IMR-90 (cell line): ENCODE measurements around the gene ETF1.

ENCODE experiments used
- BHLHE40 ChIP-seq: fragments of 150-350 bp; IDR thresholded peaks from 2 replicates; pipeline ENCODE4 v1.6.1; 2016; ENCODE audit warnings: mild to moderate bottlenecking, low read depth, low read length
- CEBPB ChIP-seq: IDR thresholded peaks from 2 replicates; pipeline ENCODE4 v1.6.1; 2012; ENCODE audit warnings: low read depth, low read length, improper control_type of control experiment
- CTCF ChIP-seq: conservative IDR thresholded peaks from 2 replicates; pipeline ENCODE4 v1.5.1; 2012; ENCODE audit warnings: mild to moderate bottlenecking, low read depth, low read length, improper control_type of control experiment
- MAFK ChIP-seq: IDR thresholded peaks from 2 replicates; pipeline ENCODE4 v1.6.1; 2012; ENCODE audit warnings: low read depth, low read length, improper control_type of control experiment
- MAZ ChIP-seq: IDR thresholded peaks from 2 replicates; pipeline ENCODE4 v1.6.1; 2012; ENCODE audit warnings: low read depth, mild to moderate bottlenecking, low read length, improper control_type of control experiment, moderate library complexity, borderline replicate concordance
- MXI1 ChIP-seq: IDR thresholded peaks from 2 replicates; pipeline ENCODE4 v1.6.1; 2012; ENCODE audit warnings: low read depth, mild to moderate bottlenecking, low read length, moderate library complexity, borderline replicate concordance
- NFE2L2 ChIP-seq: fragments of 150-350 bp; IDR thresholded peaks from 2 replicates; pipeline ENCODE4 v1.6.1; 2016; ENCODE audit warnings: low read depth, mild to moderate bottlenecking, low read length
- POLR2A ChIP-seq: IDR thresholded peaks from 2 replicates; pipeline ENCODE4 v1.6.1; 2012; ENCODE audit warnings: mild to moderate bottlenecking, low read depth, low read length
- RAD21 ChIP-seq: IDR thresholded peaks from 2 replicates; pipeline ENCODE4 v1.6.1; 2012; ENCODE audit warnings: low read length, improper control_type of control experiment
- RCOR1 ChIP-seq: IDR thresholded peaks from 2 replicates; pipeline ENCODE4 v1.6.1; 2012; ENCODE audit warnings: mild to moderate bottlenecking, low read length, improper control_type of control experiment; ENCODE audit not compliant: insufficient replicate concordance
- SMC3 ChIP-seq: fragments of 150-350 bp; IDR thresholded peaks from 2 replicates; pipeline ENCODE4 v1.6.1; 2016; ENCODE audit warnings: low read depth, mild to moderate bottlenecking, antibody characterized with exemption, low read length, moderate library complexity

DNA sequence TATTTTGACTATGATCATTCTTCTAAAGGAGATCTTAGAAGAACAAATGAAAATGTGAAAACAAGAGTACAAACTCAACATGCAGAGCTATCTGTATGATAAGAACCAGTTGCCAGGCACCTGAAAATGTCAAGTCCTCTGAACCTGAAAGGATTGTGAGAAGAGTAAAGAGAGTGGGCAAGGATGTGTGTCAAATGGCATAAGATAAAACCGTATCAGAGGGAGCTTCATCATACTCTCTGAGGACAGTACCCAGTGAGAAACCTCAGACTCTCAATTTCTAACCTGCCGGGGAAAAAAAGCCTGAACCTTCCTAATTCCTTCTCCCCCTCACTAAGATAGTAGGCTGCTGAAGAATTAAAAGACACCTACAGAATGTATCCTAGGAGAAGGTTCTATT lies 6.8 kb downstream of the ETF1 start:
- TF ChIP-seq CTCF (no peak), POLR2A (no peak), MAZ (no peak), RAD21 (no peak), CEBPB (no peak), SMC3 (no peak), MXI1 (no peak), RCOR1 (no peak), BHLHE40 (no peak), MAFK (no peak), NFE2L2 (no peak)
